NCI-H226 (cell line): Measurements from ENCODE around the gene GSC2.

ENCODE experiments used
- DNase-seq: peaks from one replicate; pipeline ENCODE4 v3.0.0-alpha.2; 2015

Gene GSC2

DNA sequence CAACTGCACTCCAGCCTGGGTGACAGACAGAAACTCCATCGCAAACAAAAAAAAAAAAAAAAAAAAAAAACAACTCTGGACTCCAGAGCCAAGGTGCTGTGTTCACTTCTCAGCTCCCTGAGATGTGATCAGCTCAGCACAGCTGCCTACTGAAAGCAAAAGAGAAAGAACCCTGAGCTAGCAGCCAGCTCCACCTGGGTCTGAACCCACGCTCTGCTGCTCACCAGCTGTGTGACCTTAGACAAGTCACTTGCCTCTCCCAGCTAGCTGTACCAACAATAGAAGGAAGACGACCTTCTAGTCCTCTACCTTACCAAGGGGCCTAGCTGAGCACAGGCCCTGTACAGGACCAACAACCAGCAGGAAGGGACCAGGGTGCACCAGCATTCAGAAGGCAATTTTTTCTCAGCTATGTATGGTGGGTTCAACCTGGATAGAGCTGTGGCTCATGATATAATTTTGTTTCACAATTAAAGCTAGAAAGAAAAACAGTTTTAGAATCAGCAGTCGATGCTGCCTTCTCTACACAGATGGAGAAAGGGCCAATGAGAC is 31.7 kb downstream of the GSC2 start:
- DNase-seq, result no peak

- no peak for DNase-seq
These were observed 33.0 kb downstream of the GSC2 start for GRCh38 chr22:19117111-19117512.

DNA sequence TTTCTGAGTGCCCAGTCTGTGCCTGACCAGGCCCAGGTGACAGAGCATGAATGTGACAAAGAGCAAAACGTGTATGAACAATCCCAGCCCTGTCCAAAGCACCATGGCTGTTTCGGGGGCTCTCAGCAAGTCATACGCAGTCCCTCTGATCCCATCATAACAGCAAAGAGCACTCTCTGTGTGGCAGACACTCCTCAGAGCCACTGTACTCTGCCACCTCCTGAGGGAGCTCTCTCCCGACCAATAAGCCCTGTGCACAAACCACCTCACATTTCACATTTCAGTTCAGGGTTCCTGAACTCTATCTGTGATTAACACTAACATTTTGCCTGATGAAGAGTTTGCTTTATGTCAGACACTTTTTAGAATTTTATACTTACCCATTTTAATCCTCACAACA is 34.5 kb downstream of the GSC2 start:
- DNase-seq, result no peak

- no peak for DNase-seq
These were observed 35.0 kb downstream of the GSC2 start for GRCh38 chr22:19114984-19115552.

GRCh38 chr22:19113429-19113828 is 36.7 kb downstream of the GSC2 start:
- DNase-seq, result no peak

DNA sequence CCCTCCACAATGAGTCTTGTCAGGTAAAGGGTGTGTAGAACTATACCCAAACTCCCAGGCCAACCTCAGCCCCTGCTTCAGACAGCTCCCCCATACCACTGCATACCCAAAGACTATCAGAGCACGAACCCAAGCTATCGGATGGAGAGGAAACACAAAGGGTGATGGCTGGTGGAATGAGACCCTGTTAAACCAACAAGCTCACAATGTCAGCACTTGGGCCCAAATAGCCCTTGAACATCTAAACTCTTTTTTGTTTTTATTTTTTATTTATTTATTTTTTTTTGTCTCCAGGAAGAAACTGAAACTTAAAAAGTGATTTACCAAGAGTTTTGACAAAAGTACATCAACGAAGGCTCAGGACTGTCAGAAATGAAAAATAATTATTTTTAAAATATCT is 38.5 kb downstream of the GSC2 start:
- DNase-seq, result no peak

- no peak for DNase-seq
These were observed 39.0 kb downstream of the GSC2 start for GRCh38 chr22:19111140-19111539.

GRCh38 chr22:19110646-19111045 is 39.4 kb downstream of the GSC2 start:
- no peak for DNase-seq

DNA sequence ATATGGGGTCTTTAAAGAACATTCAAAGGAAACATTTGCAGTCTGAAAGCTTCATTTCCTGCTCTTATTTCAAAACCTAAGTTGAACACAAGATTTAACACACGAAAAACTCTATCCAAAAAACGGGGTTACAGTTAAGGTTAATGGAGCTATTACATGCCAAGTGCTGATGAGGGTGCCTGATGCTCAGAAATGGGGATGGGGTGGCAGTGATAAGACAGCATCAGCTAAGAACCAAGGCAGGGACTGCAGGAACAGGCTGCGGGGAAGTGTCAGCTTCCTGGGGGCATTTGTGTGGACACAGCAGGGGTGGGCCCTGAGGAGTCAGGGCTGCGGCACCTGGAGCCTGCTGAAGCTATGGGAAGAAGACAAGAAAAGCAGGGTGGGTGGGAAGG is 40.0 kb downstream of the GSC2 start:
- DNase-seq, result no peak

DNA sequence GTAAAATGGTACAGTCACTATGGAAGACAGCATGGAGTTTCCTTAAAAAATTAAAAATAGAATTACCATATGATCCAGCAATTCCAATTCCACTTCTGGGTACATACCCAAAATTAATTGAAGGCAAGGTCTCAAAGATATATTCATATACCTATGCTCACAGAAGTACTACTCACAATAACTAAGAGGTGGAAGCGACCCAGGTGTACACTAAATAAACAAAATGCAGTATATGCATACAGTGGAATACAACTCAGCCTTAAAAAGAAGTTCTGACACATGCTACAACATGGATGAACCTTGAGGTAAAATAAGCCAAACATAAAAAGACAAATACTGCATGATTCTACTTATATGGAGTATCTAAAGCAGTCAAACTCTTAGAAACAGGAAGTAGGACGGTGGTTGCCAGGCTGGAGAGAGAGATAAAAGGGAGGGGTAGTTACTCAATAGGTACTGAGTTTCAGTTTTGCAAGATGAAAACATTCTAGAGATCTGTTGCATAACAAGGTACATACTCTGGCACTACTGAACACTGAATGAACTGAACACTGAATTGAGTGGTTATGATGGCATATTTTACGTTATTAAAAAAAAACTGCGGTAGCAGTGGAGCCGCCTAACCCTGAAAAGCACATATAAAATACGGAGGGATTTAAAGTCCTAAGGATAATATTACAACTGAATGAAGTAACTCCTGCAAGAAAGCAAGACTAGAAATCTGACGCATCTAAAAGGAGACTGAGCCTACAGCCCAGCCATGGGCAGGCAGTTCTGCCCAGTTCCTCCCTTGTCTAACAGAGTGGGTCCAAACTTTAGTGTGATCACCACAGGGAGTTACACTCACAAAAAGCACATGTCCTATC is 40.7 kb downstream of the GSC2 start:
- peak; percentile 59 for DNase-seq

DNA sequence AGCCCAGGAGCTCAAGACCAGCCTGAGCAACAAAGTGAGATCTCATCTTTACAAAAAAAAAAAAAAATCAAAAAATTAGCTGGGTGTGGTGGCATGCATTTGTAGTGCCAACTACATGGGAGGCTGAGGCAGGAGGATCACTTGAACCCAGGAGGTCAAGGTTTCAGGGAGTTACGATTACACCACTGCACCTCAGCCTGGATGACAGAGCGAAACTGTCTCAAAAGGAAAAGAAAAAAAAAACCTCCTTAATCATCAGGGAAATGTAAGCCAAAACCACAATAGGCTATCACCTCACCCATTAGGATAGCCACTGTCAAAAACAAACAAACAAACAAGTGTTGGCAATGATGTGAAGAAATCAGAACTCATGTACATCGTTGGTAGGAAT is 41.3 kb downstream of the GSC2 start:
- no peak for DNase-seq

DNA sequence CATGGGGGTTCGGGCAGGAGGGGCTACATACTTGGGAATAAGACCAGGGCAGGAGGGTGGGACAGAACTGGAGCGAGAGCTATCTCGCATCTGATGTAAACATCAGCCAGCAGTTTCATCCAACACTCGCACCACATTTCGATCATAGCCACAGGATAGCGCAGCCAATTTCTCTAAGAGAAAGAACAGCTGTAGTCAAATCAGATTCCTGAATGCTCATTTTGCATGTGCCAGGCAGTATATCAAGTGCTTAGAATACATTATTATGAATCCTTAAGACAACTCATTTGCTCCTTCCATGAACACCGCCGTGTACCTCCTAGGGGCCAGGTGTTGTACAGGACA is 42.4 kb downstream of the GSC2 start:
- no peak for DNase-seq

DNA sequence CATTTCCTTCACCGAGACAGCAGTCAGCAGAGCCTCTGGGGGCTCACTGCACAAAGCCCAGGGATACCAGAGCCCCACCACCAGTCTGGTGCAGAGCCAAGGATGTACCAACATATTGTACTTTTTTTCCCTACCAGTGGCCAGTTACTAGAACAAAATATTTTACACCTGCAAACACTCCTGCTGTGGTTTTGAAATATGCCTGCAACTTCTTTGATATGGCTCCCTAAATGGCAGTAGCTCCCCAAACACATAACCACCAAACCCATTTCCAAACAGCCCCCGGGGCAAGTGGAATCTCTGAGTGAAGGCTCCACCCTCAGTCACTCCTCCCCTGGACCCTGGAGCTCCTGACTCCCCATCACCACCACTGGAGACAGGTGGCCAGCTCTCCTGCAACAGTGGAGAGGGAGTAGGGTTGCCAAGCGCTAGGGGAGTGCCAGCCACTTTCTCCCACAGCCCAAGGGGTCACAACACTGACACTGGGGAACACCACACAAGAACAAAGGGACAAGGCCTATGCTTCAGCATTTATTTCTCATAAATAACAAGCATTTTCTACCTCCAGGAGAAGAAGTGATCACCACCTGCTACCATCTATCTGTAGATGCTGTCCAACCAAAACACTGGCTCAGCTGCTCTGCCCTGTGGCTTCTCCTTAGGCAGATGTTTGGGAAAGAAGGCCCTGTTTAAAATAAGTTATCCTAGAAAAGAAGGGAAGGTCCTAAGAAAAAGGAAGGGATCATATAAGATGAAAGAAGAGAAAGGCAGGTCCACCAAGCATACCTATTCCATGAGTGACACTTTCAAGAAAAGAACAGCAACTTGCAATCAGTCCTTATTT is 43.0 kb downstream of the GSC2 start:
- DNase-seq, result no peak

- no peak for DNase-seq
These were observed 44.0 kb downstream of the GSC2 start for GRCh38 chr22:19105867-19106802.

- no peak for DNase-seq
These were observed 44.6 kb downstream of the GSC2 start for GRCh38 chr22:19105456-19105855.

DNA sequence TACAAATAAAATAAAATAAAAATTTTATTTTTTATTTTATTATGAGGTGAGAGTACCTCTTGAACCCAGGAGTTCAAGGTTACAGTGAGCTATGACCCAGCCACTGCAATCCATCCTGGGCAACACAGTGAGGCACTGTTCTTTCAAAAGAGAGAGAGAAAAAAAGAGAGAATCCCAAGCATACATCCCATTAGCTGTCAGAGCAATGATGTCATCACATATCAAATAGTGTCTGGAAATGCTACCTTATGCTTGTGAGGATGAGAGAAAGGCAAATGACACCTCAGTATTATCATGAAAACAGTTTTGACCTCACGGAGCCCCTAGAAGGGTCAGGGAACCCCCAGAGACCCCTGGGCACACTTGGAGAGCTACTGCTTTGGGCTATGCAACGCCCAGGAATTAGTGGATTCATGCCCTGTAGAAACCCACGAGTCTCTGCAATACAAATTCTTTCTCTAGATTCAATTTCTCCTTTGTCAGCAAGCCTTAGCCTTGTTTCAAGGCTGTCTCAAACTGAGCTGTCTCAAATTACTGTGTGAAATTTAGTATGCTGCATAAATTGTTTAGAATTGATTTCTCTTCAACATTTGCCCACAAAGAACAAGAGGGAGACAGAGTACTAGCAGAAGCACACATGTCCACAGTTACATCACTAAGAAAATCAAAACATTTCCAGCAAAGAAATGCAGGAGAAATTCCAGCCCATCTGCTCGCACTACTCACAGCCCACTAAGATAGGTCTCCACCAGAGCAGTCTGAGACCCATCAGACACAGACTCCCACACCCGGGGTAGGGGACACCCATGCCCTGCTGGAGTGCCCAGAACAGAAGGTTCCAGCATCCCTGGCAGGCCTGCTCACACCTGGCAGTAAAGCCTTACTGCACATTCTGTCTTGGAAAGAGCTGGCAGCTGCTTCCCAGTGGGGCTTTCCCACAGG is 45.9 kb downstream of the GSC2 start:
- DNase-seq, result no peak

DNA sequence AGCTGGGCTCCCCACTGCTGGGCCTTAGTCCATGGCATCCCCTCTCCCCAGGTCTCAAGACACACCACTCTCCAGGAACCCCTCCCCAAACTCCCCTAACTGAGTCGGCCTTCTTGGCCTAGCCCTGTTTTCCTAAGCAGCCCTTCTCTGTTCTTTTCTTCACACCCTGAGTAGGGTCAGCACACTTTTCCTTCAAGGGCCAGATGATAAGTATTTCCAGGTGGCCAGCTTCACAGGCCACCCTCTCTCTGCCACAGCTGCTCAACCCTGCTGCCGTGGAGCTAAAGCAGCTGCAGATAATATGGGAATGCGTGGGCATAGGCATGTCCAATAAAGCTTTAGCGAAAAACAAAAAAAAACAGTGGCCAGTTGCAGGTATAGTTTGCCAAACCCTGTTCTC is 51.9 kb downstream of the GSC2 start:
- DNase-seq, result no peak

DNA sequence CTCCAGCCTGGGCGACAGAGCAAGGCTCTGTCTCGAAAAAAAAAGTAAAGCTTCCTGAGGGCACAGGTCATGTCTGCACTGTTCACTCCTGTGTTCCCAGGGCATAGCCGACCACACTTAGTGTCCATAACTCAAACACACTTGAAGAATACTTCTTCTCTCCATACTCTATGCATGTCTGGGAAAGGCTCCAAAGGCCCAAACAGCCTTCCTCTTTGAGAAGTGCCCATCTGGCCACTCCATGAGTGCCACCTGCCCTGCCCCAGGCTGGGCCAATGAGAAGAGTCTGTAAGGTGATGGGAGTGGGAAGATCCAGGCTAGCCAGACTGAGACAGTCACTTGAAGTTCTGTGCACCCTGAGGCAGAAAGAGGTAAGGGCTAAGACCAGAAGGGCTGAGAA is 52.6 kb downstream of the GSC2 start:
- DNase-seq, result no peak
